Left lung (tissue), 10 donors: Measurements from ENCODE around the gene DGLUCY. TPM values are rescaled to one million over a fixed set of nuclear protein-coding genes. Genes with fewer than 3 reads are reported as not detected.

ENCODE experiments used
- ATAC-seq: fragments of 200-7000 bp; cut with Tn5 transposase; one replicate; pipeline ENCODE4 v1.9.1; 2020; ENCODE audit warnings: moderate library complexity
- DNase-seq, 4 donors: peaks; one replicate each; pipeline ENCODE4 v3.0.0-alpha.2; 2013 to 2020
- H3K27ac ChIP-seq, 2 donors: fragments of 200-600 bp; sonication (generic) in 1 of 2; one replicate each; pipeline versions ENCODE4 v1.5.0 to v1.8.0; 2020 to 2021
- H3K27me3 ChIP-seq, 2 donors: fragments of 200-600 bp; sonication (generic) in 1 of 2; one replicate each; pipeline versions ENCODE4 v1.5.0 to v1.8.0; 2020 to 2021
- H3K36me3 ChIP-seq, 2 donors: fragments of 200-600 bp; sonication (generic) in 1 of 2; one replicate each; pipeline versions ENCODE4 v1.5.0 to v1.8.0; 2020 to 2021
- H3K4me1 ChIP-seq, 2 donors: fragments of 200-600 bp; one replicate each; pipeline ENCODE4 v1.8.0; 2021
- H3K4me3 ChIP-seq, 2 donors: fragments of 200-600 bp; sonication (generic) in 1 of 2; one replicate each; pipeline versions ENCODE4 v1.5.0 to v1.8.0; 2020 to 2021; ENCODE audit warnings: mild to moderate bottlenecking in 1 of 2
- H3K9me3 ChIP-seq, 2 donors: fragments of 200-600 bp; sonication (generic) in 1 of 2; one replicate each; pipeline versions ENCODE4 v1.5.0 to v1.8.0; 2020 to 2021
- intact Hi-C, 2 donors: fragments of 100-400 bp; cut with DNase I; formaldehyde crosslinking; loops; one replicate each; pipeline versions ENCODE4 v1.11.2 to v1.14.2; 2022
- polyA plus RNA-seq, 6 donors: library from polyadenylated mRNA; unstranded; fragments of 120-200 nt; gene quantifications; one replicate each; pipeline ENCODE4 v1.2.1, GENCODE V29; 2013; ENCODE audit not compliant: insufficient read length in 6 of 6
- total RNA-seq, 2 donors: library from RNA; stranded (reverse); fragmentation: NEBNext Ultra II Directional; extraction: Animal tissue kit (Norgen Biotek cat#: 25700); gene quantifications; one replicate each; pipeline ENCODE4 v1.2.1, GENCODE V29; 2021
- TF ChIP-seq, protein P1 (sequence below), 2 donors: fragments of 200-600 bp; sonication (generic) in 1 of 2; IDR thresholded peaks; one replicate each; pipeline versions ENCODE4 v1.5.0 to v1.8.0; 2021; ENCODE audit warnings: antibody characterized with exemption in 2 of 2
- donor health status: DM: no; HTN: yes; CAD: no.
- donor health status: DM: no; HTN: no; CAD: no.

DGLUCY gene
- total and polyA plus RNA-seq, 8 donors: 56.7 to 77.0 (median 66.1) TPM

DNA sequence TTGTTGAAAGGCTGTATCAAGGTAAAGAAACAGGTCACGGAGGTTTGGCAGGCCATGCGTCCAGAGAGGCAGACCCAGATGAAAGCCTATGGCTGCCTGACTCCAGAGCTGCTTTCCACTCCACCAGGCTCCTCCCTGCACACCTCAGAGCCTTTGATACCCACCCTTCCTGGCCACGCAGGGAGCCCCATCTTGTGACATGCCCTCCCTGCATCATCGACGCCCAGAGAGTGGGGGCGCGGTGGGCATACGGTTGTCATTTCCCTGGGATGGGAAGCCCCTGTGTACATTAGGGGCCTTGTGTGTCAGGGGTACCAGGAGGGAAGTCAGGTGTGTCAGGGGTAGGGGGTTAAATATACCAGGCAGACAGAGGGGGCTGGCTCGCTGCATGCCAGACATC, 160.9 kb downstream of the DGLUCY start:
- no peaks in the 10 kb centered on the region for H3K9me3 ChIP-seq
- TF ChIP-seq, protein P1, sequence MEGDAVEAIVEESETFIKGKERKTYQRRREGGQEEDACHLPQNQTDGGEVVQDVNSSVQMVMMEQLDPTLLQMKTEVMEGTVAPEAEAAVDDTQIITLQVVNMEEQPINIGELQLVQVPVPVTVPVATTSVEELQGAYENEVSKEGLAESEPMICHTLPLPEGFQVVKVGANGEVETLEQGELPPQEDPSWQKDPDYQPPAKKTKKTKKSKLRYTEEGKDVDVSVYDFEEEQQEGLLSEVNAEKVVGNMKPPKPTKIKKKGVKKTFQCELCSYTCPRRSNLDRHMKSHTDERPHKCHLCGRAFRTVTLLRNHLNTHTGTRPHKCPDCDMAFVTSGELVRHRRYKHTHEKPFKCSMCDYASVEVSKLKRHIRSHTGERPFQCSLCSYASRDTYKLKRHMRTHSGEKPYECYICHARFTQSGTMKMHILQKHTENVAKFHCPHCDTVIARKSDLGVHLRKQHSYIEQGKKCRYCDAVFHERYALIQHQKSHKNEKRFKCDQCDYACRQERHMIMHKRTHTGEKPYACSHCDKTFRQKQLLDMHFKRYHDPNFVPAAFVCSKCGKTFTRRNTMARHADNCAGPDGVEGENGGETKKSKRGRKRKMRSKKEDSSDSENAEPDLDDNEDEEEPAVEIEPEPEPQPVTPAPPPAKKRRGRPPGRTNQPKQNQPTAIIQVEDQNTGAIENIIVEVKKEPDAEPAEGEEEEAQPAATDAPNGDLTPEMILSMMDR (IDR thresholded peaks at IDR 0.05): no peak
- DNase-seq: no peak
- H3K4me1 ChIP-seq: peaks cover 0 to 14% of the 10 kb centered on the region in 2 donors
- H3K27ac ChIP-seq: no peak overlapping the region
- no peak for ATAC-seq
- H3K36me3 ChIP-seq: peaks cover 0 to 77% of the 10 kb centered on the region in 2 donors
- no peak overlapping the region for H3K4me3 ChIP-seq
- no peaks in the 10 kb centered on the region for H3K27me3 ChIP-seq
- intact Hi-C loops: no loop called here

Other genes with a start within 250 kb of the DGLUCY start
- 1 to 10 TPM; 4.2 to 5.4 TPM for gene RPS6KA5, start 53.4 kb upstream of the DGLUCY start, total RNA-seq
- 10 to 100 TPM in 2 of 6 donors, 1 to 10 TPM in 4; 8.3 to 10.8 (median 9.3) TPM for gene RPS6KA5, start 53.4 kb upstream of the DGLUCY start, polyA plus RNA-seq
- 1 to 10 TPM; 3.9 to 4.2 TPM for gene GPR68, start 130.6 kb downstream of the DGLUCY start, total RNA-seq
- 1 to 10 TPM; 1.3 to 4.9 (median 2.9) TPM for gene GPR68, start 130.6 kb downstream of the DGLUCY start, polyA plus RNA-seq